ENCODE results near the gene PRKCB. TPM values are rescaled to one million over a fixed set of nuclear protein-coding genes. Genes with fewer than 3 reads are reported as not detected.
"Not testable (repeated sequence)": the region's sequence is repeated elsewhere in the genome, so short reads cannot be mapped to it uniquely, and the experiment has no call there.

PRKCB gene
- total and polyA plus RNA-seq, 2 donors (not counting 1 experiment from before 2014, with no cell fraction given), result 0.01 TPM; not detected in 1

GRCh38 chr16:24013054-24013636, 177.4 kb downstream of the PRKCB start:
- no peak for DNase-seq (ENCODE audit: low read depth in 2 of 2)
- Histone ChIP-seq H3K9me3 (ENCODE audit: control insufficient read depth, insufficient read depth, low read depth, low read length) (no peaks in the 10 kb centered on the region), H3K27me3 (ENCODE audit: control insufficient read depth, insufficient read depth, low read length) (no peaks in the 10 kb centered on the region), H4K20me1 (ENCODE audit: control insufficient read depth, extremely low read depth, insufficient read depth, low read length) (no peaks in the 10 kb centered on the region), H3K36me3 (ENCODE audit: control insufficient read depth, insufficient read depth, low read length) (no peaks in the 10 kb centered on the region), H3K27ac (ENCODE audit: insufficient read depth, low read length) (no peak overlapping the region), H3K4me3 (replicated peaks in 1 of 4; ENCODE audit: control extremely low read depth in 1 of 4, insufficient read depth in 1 of 4, low read depth in 3 of 4, low read length in 4 of 4) (no peak overlapping the region), H2AFZ (ENCODE audit: low read length) (no peak overlapping the region), H3K4me1 (ENCODE audit: control insufficient read depth, extremely low read depth, insufficient read depth, low read length) (no peaks in the 10 kb centered on the region), H3K4me2 (ENCODE audit: extremely low read depth, insufficient read depth, low read length) (no peak overlapping the region), H3K79me2 (ENCODE audit: control insufficient read depth, insufficient read depth, low read length) (no peaks in the 10 kb centered on the region), H3K9ac (ENCODE audit: insufficient read depth, low read length) (no peak overlapping the region)
- TF ChIP-seq EZH2 (IDR thresholded peaks at IDR 0.05; ENCODE audit: low read length, missing control alignments), result no peak
- no peak for TF ChIP-seq CTCF (conservative IDR thresholded peaks at IDR 0.05 in 1 of 2, IDR thresholded peaks at IDR 0.05 in 1 of 2; ENCODE audit: low read depth in 1 of 2, low read length in 2 of 2)

- TF ChIP-seq CTCF (conservative IDR thresholded peaks at IDR 0.05 in 1 of 2, IDR thresholded peaks at IDR 0.05 in 1 of 2; ENCODE audit: low read depth in 1 of 2, low read length in 2 of 2) (no peak), EZH2 (IDR thresholded peaks at IDR 0.05; ENCODE audit: low read length, missing control alignments) (no peak)
Observed at GRCh38 chr16:24013864-24014645, 178.3 kb downstream of the PRKCB start.

GRCh38 chr16:24014955-24015354, 179.2 kb downstream of the PRKCB start:
- not testable (repeated sequence) for H3K9ac ChIP-seq (ENCODE audit: insufficient read depth, low read length); H3K27me3 ChIP-seq (ENCODE audit: control insufficient read depth, insufficient read depth, low read length); H3K27ac ChIP-seq (ENCODE audit: insufficient read depth, low read length); H3K36me3 ChIP-seq (ENCODE audit: control insufficient read depth, insufficient read depth, low read length); H2AFZ ChIP-seq (ENCODE audit: low read length); H3K79me2 ChIP-seq (ENCODE audit: control insufficient read depth, insufficient read depth, low read length); H4K20me1 ChIP-seq (ENCODE audit: control insufficient read depth, extremely low read depth, insufficient read depth, low read length); H3K4me3 ChIP-seq (replicated peaks in 1 of 4; ENCODE audit: control extremely low read depth in 1 of 4, insufficient read depth in 1 of 4, low read depth in 3 of 4, low read length in 4 of 4); H3K9me3 ChIP-seq (ENCODE audit: control insufficient read depth, insufficient read depth, low read depth, low read length); H3K4me2 ChIP-seq (ENCODE audit: extremely low read depth, insufficient read depth, low read length); H3K4me1 ChIP-seq (ENCODE audit: control insufficient read depth, extremely low read depth, insufficient read depth, low read length); DNase-seq (ENCODE audit: low read depth in 2 of 2)

More at GRCh38 chr16:24013864-24014645, 178.3 kb downstream of the PRKCB start:
- H3K9ac ChIP-seq (ENCODE audit: insufficient read depth, low read length), result no peak overlapping the region
- H4K20me1 ChIP-seq (ENCODE audit: control insufficient read depth, extremely low read depth, insufficient read depth, low read length), result no peaks in the 10 kb centered on the region
- H3K36me3 ChIP-seq (ENCODE audit: control insufficient read depth, insufficient read depth, low read length), result no peaks in the 10 kb centered on the region
- H3K27ac ChIP-seq (ENCODE audit: insufficient read depth, low read length), result no peak overlapping the region
- no peaks in the 10 kb centered on the region for H3K9me3 ChIP-seq (ENCODE audit: control insufficient read depth, insufficient read depth, low read depth, low read length)
- no peak overlapping the region for H3K4me3 ChIP-seq (replicated peaks in 1 of 4; ENCODE audit: control extremely low read depth in 1 of 4, insufficient read depth in 1 of 4, low read depth in 3 of 4, low read length in 4 of 4)
- no peak for DNase-seq (ENCODE audit: low read depth in 2 of 2)
- no peaks in the 10 kb centered on the region for H3K27me3 ChIP-seq (ENCODE audit: control insufficient read depth, insufficient read depth, low read length)
- H3K4me1 ChIP-seq (ENCODE audit: control insufficient read depth, extremely low read depth, insufficient read depth, low read length), result no peaks in the 10 kb centered on the region
- no peak overlapping the region for H3K4me2 ChIP-seq (ENCODE audit: extremely low read depth, insufficient read depth, low read length)
- H2AFZ ChIP-seq (ENCODE audit: low read length), result no peak overlapping the region
- no peaks in the 10 kb centered on the region for H3K79me2 ChIP-seq (ENCODE audit: control insufficient read depth, insufficient read depth, low read length)
